Ishikawa (cell line): ENCODE measurements around the gene GRID1.

Source experiments
- CEBPB ChIP-seq: IDR thresholded peaks from 2 replicates; pipeline ENCODE4 v1.6.1; 2012
- CREB1 ChIP-seq: IDR thresholded peaks from 2 replicates; pipeline ENCODE4 v1.6.1; 2012; ENCODE audit warnings: low read depth
- EGR1 ChIP-seq: IDR thresholded peaks from 2 replicates; pipeline ENCODE4 v1.6.1; 2012
- EP300 ChIP-seq: IDR thresholded peaks from 2 replicates; pipeline ENCODE4 v1.6.1; 2012; ENCODE audit warnings: borderline replicate concordance
- FOXM1 ChIP-seq: IDR thresholded peaks from 2 replicates; pipeline ENCODE4 v1.6.1; 2012; ENCODE audit warnings: low read depth, borderline replicate concordance
- MAX ChIP-seq: IDR thresholded peaks from 2 replicates; pipeline ENCODE4 v1.6.1; 2012
- NFIC ChIP-seq: IDR thresholded peaks from 2 replicates; pipeline ENCODE4 v1.6.1; 2012
- RAD21 ChIP-seq: IDR thresholded peaks from 2 replicates; pipeline ENCODE4 v1.6.1; 2012; ENCODE audit warnings: low read depth
- TAF1 ChIP-seq: IDR thresholded peaks from 2 replicates; pipeline ENCODE4 v1.6.1; 2012; ENCODE audit warnings: low read depth, mild to moderate bottlenecking
- TCF12 ChIP-seq: IDR thresholded peaks from 2 replicates; pipeline ENCODE4 v1.6.1; 2012; ENCODE audit warnings: low read depth
- TEAD4 ChIP-seq: IDR thresholded peaks from 2 replicates; pipeline ENCODE4 v1.6.1; 2012
- USF1 ChIP-seq: IDR thresholded peaks from 2 replicates; pipeline ENCODE4 v1.6.1; 2012
- YY1 ChIP-seq: IDR thresholded peaks from 2 replicates; pipeline ENCODE4 v1.6.1; 2012; ENCODE audit warnings: low read depth
- ZBTB7A ChIP-seq: IDR thresholded peaks from 2 replicates; pipeline ENCODE4 v1.6.1; 2012; ENCODE audit warnings: low read depth
- TF ChIP-seq, protein P1 (sequence below): IDR thresholded peaks from 2 replicates; pipeline ENCODE4 v1.6.1; 2012; ENCODE audit warnings: low read depth, mild to moderate bottlenecking

GRID1 gene

DNA sequence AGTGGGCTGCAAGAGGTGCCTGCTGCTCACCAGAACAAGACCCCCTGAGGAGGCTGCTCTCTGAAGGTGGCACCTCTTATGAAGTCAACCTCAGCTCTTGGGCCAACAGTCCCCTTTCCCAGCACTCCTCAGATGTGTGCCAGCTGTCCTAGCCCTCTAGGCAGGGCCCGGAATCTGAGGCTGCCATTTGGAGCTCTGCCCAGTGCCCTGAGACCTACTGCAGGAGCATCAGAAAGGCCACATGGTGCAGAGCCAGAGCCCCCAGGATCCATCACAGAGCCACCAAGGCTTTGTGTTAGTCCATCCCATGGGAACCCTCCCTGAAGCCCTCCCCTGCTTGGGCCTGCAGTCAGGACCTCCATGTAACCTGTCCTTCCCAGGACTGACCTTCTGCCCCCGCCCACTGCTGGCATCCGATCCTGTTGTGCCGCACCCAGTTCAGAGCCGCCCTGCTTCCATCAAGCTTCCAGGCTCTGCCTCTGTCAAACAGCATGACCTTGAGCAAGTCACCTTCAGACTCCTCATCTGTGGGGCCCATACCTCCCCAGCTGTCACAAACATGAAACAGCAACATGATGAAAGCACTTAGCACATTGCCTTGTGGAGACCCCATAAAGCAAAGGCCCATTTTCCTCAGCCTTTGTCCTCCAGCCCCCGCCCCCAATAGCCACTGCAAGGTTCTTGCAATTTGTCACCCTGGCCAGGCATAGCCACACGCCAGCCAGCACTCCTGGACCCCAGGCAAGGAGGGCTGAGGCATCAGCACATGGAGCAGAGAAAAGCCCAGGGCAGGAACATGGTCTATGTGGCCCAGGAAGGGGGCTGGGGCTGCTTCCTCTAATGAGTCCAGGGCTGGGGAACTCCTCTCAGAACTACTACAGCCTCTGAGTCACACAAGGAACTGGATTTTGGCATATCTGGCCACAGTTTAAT, 51.7 kb downstream of the GRID1 start:
- TF ChIP-seq TEAD4 (no peak), MAX (no peak), EGR1 (no peak), CREB1 (no peak), YY1 (no peak), CEBPB (no peak), RAD21 (no peak), FOXM1 (no peak), ZBTB7A (no peak), EP300 (no peak), TCF12 (no peak)
- TF ChIP-seq, protein P1, sequence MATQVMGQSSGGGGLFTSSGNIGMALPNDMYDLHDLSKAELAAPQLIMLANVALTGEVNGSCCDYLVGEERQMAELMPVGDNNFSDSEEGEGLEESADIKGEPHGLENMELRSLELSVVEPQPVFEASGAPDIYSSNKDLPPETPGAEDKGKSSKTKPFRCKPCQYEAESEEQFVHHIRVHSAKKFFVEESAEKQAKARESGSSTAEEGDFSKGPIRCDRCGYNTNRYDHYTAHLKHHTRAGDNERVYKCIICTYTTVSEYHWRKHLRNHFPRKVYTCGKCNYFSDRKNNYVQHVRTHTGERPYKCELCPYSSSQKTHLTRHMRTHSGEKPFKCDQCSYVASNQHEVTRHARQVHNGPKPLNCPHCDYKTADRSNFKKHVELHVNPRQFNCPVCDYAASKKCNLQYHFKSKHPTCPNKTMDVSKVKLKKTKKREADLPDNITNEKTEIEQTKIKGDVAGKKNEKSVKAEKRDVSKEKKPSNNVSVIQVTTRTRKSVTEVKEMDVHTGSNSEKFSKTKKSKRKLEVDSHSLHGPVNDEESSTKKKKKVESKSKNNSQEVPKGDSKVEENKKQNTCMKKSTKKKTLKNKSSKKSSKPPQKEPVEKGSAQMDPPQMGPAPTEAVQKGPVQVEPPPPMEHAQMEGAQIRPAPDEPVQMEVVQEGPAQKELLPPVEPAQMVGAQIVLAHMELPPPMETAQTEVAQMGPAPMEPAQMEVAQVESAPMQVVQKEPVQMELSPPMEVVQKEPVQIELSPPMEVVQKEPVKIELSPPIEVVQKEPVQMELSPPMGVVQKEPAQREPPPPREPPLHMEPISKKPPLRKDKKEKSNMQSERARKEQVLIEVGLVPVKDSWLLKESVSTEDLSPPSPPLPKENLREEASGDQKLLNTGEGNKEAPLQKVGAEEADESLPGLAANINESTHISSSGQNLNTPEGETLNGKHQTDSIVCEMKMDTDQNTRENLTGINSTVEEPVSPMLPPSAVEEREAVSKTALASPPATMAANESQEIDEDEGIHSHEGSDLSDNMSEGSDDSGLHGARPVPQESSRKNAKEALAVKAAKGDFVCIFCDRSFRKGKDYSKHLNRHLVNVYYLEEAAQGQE = no peak

- no peak for TF ChIP-seq EP300
- no peak for TF ChIP-seq MAX
- no peak for TF ChIP-seq FOXM1
- no peak for TF ChIP-seq YY1
- no peak for TF ChIP-seq USF1
- TF ChIP-seq NFIC = no peak
- TF ChIP-seq, protein P1 = no peak
- no peak for TF ChIP-seq TCF12
Observed at GRCh38 chr10:86313621-86314041, 53.0 kb downstream of the GRID1 start.

DNA sequence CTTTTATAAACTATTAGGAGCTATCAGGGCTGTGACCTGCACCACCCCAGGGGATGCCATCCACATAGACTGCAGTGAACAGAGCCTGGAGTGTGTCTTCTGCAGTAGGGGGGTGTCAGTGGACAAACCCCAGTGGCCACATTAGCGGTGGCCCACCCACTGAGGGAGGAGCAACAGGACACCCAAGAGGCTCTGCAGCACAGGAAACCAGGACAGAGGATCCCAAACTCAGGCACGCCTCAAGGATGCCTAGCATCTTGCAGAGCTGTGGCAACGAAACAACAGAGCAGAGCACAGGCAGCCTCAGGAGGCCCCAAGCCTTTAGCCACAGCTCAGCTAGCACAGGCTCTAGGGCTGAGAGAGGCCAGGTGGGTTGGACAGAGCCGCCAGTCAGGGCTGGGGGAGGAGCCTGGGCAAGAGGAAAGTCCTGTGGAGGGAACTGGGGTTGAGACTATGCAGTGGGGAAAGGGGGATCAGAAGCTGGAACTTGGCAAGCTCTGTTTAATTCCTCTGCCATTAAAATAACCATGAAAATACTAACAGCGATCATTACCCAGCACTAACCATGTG, 53.8 kb downstream of the GRID1 start:
- TF ChIP-seq ZBTB7A (no peak), TEAD4 (no peak), CREB1 (no peak)

DNA sequence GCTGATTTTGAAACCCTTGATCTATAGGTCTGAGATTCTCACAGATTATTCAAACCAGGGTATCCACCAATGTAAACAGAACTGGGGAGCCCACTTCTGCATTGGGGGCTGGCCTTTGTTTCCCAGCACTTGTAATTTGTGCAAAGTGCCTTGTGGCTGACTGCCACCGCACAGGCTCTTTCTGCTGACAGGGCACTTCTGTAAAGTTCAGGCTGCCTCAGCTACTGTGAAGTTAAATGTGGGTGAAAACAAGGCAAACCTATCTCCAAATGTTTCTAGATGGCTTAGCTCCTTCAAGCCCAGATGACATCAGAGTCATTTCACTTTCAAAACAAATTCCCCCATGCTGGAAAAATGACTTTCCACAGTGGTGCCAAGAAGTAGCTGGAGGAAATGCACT, 54.7 kb downstream of the GRID1 start:
- no peak for TF ChIP-seq CREB1
- TF ChIP-seq USF1 = no peak
- no peak for TF ChIP-seq NFIC
- TF ChIP-seq YY1 = no peak
- TF ChIP-seq EGR1 = no peak

DNA sequence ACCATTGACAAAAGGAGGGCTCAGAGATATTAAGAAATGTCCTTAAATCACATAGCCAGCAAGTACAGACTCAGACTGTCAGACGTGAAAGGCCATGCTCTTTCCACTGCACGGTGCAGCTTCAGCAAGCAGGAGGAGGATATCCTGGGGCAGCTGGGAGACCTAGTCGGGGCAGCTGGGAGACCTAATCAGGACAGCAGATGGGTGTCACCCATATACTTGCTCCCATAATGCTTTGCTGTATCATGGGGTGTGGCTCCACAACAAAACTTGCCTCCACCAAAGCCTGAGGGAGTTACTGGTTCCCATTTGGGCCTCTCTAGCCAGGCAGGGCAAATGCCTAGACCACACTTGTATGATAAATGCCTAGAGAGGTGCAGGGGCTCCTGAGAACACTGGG, 55.4 kb downstream of the GRID1 start:
- no peak for TF ChIP-seq TCF12

DNA sequence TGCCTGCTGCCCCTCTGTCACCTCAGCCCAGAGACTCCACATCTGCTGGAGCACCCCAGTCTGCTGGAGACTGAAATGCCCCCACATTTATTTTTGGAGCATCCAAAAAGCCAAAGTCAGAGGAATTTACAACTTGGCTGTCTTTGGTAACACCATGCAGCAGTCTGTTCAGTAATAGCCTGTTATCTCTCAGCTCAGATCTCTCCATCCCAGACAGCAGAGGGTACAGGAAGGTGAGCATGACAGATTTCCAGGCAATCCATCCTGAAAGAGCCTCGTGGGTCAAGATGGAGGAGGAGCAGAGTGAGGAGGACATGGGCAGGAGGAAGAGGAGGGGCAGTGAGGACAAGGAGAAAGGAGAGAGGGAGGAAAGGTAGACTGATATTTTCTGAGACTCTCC, 55.9 kb downstream of the GRID1 start:
- TF ChIP-seq ZBTB7A (no peak), CEBPB (no peak), YY1 (no peak), RAD21 (no peak)

DNA sequence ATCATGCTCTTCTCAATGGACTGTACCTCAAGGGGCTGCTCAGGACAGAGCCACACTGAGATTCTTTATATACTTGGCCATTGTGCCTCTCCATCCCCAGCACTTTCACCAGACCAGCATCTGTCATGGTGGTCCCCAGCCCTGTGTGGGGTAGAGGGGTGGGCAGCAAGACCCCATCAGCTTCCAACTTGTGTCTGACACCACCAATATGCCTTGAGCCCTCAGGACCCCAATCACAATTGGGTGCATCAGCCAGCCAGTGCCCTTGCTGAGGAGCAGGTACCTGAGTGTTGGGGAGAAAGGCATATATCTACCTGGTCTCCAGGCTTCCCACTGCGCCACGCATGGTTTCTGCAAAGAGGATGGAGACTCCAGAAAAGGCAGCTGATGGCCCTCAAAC, 56.3 kb downstream of the GRID1 start:
- no peak for TF ChIP-seq TAF1
- no peak for TF ChIP-seq YY1
- TF ChIP-seq NFIC = no peak
- no peak for TF ChIP-seq EGR1
- TF ChIP-seq USF1 = no peak
- no peak for TF ChIP-seq MAX
- TF ChIP-seq, protein P1 = no peak
- TF ChIP-seq EP300 = no peak
- TF ChIP-seq FOXM1 = no peak
- no peak for TF ChIP-seq CEBPB
- no peak for TF ChIP-seq TEAD4
- no peak for TF ChIP-seq CREB1
- no peak for TF ChIP-seq RAD21
- TF ChIP-seq TCF12 = no peak
